Stomach smooth muscle (tissue), 2 donors: ENCODE measurements around the gene EPHA3.
"Not testable (repeated sequence)": the region's sequence is repeated elsewhere in the genome, so short reads cannot be mapped to it uniquely, and the experiment has no call there.

Experiments used
- H3K27ac ChIP-seq: one replicate; pipeline ENCODE4 v1.7.0; 2013; ENCODE audit warnings: mild to moderate bottlenecking, low read length, inconsistent platforms
- H3K27me3 ChIP-seq, 2 donors: one replicate each; pipeline ENCODE4 v1.7.0; 2013; ENCODE audit warnings: low read length in 2 of 2; ENCODE audit not compliant: insufficient read depth in 2 of 2, control insufficient read depth in 1 of 2
- H3K36me3 ChIP-seq, 2 donors: one replicate each; pipeline ENCODE4 v1.7.0; 2013; ENCODE audit warnings: low read length in 2 of 2; ENCODE audit not compliant: control insufficient read depth in 2 of 2, insufficient read depth in 2 of 2
- H3K4me1 ChIP-seq: one replicate; pipeline ENCODE4 v1.7.0; 2013; ENCODE audit warnings: low read length; ENCODE audit not compliant: control insufficient read depth, insufficient read depth
- H3K4me3 ChIP-seq, 2 donors: one replicate each; pipeline ENCODE4 v1.7.0; 2013; ENCODE audit warnings: low read length in 2 of 2
- H3K9ac ChIP-seq, 2 donors: one replicate each; pipeline ENCODE4 v1.7.0; 2013; ENCODE audit warnings: low read length in 2 of 2, mild to moderate bottlenecking in 1 of 2
- H3K9me3 ChIP-seq, 2 donors: one replicate each; pipeline ENCODE4 v1.7.0; 2013; ENCODE audit warnings: low read length in 2 of 2; ENCODE audit not compliant: control insufficient read depth in 2 of 2
- donor health status: healthy.
- donor health status: Pancreatic carcinoma.

Gene EPHA3

GRCh38 chr3:89350935-89351334 lies 243.5 kb downstream of the EPHA3 start:
- H3K27ac ChIP-seq, H3K9me3 ChIP-seq, H3K4me1 ChIP-seq, H3K9ac ChIP-seq, H3K36me3 ChIP-seq, H3K27me3 ChIP-seq, H3K4me3 ChIP-seq: not testable (repeated sequence)

- Histone ChIP-seq H3K36me3 (no peaks in the 10 kb centered on the region), H3K9ac (no peak overlapping the region), H3K27ac (no peak overlapping the region), H3K9me3 (no peaks in the 10 kb centered on the region), H3K4me3 (no peak overlapping the region), H3K27me3 (no peaks in the 10 kb centered on the region), H3K4me1 (no peaks in the 10 kb centered on the region)
Measured at GRCh38 chr3:89353465-89353864, 246.0 kb downstream of the EPHA3 start.

DNA sequence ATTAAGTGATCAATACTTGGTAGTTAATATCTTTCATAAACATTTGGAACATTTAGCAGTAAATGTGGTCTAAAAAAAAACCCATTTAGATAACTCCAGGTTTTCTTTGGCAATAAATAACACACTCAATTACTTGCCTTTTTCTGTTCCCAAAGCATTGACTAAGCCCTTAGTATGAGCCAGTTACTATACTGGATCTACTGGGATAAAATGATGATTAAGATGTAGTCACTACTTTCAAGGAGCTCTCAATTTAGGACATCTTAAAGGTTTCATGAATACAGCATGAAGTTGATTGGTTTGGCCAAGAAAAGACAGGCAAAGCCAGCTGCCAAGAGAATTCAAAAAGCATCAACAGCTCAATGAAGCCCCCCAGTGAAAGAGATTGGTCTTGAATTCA lies 250.9 kb downstream of the EPHA3 start:
- H3K9ac ChIP-seq = no peak overlapping the region
- H3K9me3 ChIP-seq = no peaks in the 10 kb centered on the region
- no peak overlapping the region for H3K27ac ChIP-seq
- H3K27me3 ChIP-seq = no peaks in the 10 kb centered on the region
- no peaks in the 10 kb centered on the region for H3K4me1 ChIP-seq
- no peak overlapping the region for H3K4me3 ChIP-seq
- no peaks in the 10 kb centered on the region for H3K36me3 ChIP-seq

- Histone ChIP-seq H3K36me3 (no peaks in the 10 kb centered on the region), H3K27me3 (no peaks in the 10 kb centered on the region), H3K9me3 (no peaks in the 10 kb centered on the region), H3K9ac (no peak overlapping the region), H3K4me1 (no peaks in the 10 kb centered on the region), H3K4me3 (no peak overlapping the region), H3K27ac (no peak overlapping the region)
Measured at GRCh38 chr3:89360156-89360555, 252.7 kb downstream of the EPHA3 start.

GRCh38 chr3:89362496-89362895 lies 255.1 kb downstream of the EPHA3 start:
- no peaks in the 10 kb centered on the region for H3K9me3 ChIP-seq
- no peak overlapping the region for H3K9ac ChIP-seq
- no peaks in the 10 kb centered on the region for H3K36me3 ChIP-seq
- no peaks in the 10 kb centered on the region for H3K27me3 ChIP-seq
- no peak overlapping the region for H3K4me3 ChIP-seq
- no peak overlapping the region for H3K27ac ChIP-seq
- no peaks in the 10 kb centered on the region for H3K4me1 ChIP-seq

- Histone ChIP-seq H3K9me3 (no peaks in the 10 kb centered on the region), H3K27ac (no peak overlapping the region), H3K4me3 (no peak overlapping the region), H3K4me1 (no peaks in the 10 kb centered on the region), H3K27me3 (no peaks in the 10 kb centered on the region), H3K9ac (no peak overlapping the region), H3K36me3 (no peaks in the 10 kb centered on the region)
Measured at GRCh38 chr3:89363171-89363570, 255.8 kb downstream of the EPHA3 start.

- Histone ChIP-seq H3K4me1 (no peaks in the 10 kb centered on the region), H3K9me3 (peaks cover 0 to 4% of the 10 kb centered on the region in 2 donors), H3K27me3 (no peaks in the 10 kb centered on the region)
Measured at GRCh38 chr3:89364314-89364713, 256.9 kb downstream of the EPHA3 start.

GRCh38 chr3:89367166-89367565 lies 259.7 kb downstream of the EPHA3 start:
- no peaks in the 10 kb centered on the region for H3K36me3 ChIP-seq
- no peaks in the 10 kb centered on the region for H3K4me1 ChIP-seq
- H3K9ac ChIP-seq = no peak overlapping the region
- H3K9me3 ChIP-seq = peaks cover 0 to 4% of the 10 kb centered on the region in 2 donors
- H3K27me3 ChIP-seq = no peaks in the 10 kb centered on the region
- no peak overlapping the region for H3K27ac ChIP-seq
- H3K4me3 ChIP-seq = no peak overlapping the region

More at GRCh38 chr3:89364314-89364713, 256.9 kb downstream of the EPHA3 start:
- no peak overlapping the region for H3K4me3 ChIP-seq
- H3K9ac ChIP-seq = no peak overlapping the region
- no peaks in the 10 kb centered on the region for H3K36me3 ChIP-seq
- H3K27ac ChIP-seq = no peak overlapping the region

DNA sequence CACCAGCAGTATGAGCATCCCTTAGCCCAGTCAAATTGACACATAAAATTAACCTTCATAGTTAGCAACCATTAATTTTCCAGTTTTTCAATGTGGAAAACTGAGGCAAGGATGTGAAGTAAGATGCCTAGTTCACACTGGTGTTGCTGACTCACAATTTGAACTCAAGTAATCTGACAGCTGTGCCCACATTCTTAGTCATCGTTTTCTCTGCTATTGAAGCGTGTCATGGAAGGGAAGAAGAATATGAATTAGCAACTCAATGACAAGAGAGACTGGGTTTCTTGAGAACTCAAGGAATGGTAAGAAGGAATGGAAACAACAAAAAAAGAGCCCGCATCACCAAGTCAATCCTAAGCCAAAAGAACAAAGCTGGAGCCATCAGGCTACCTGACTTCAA lies 261.4 kb downstream of the EPHA3 start:
- Histone ChIP-seq H3K4me1 (no peaks in the 10 kb centered on the region), H3K36me3 (no peaks in the 10 kb centered on the region), H3K4me3 (no peak overlapping the region), H3K27ac (no peak overlapping the region), H3K9me3 (peaks cover 0 to 4% of the 10 kb centered on the region in 2 donors), H3K9ac (no peak overlapping the region), H3K27me3 (no peaks in the 10 kb centered on the region)

- no peak overlapping the region for H3K27ac ChIP-seq
- no peak overlapping the region for H3K9ac ChIP-seq
- no peak overlapping the region for H3K4me3 ChIP-seq
- H3K9me3 ChIP-seq = peaks cover 0 to 4% of the 10 kb centered on the region in 2 donors
- no peaks in the 10 kb centered on the region for H3K4me1 ChIP-seq
- H3K27me3 ChIP-seq = no peaks in the 10 kb centered on the region
- H3K36me3 ChIP-seq = no peaks in the 10 kb centered on the region
Measured at GRCh38 chr3:89372456-89372855, 265.0 kb downstream of the EPHA3 start.

DNA sequence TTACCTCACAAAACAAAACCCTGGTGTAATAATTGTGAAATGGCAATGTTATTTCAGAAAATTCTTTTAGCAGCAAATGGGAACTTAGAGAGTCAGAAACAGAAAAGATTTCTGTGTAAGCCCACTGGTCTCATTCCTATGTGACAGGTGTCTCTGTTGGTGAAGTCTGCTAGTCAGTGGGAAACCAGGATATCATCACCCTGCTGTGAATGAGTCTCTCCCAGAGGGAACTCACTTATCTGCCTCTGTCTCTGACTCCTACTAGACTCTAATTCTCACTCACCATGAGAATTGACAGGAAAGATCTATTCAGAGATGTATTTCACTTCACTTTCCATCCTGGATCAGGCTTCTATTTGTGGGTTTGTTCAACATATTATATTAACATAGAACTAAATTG lies 266.0 kb downstream of the EPHA3 start:
- Histone ChIP-seq H3K27me3 (no peaks in the 10 kb centered on the region), H3K36me3 (no peaks in the 10 kb centered on the region), H3K9ac (no peak overlapping the region), H3K9me3 (peaks cover 0 to 4% of the 10 kb centered on the region in 2 donors), H3K4me3 (no peak overlapping the region), H3K4me1 (no peaks in the 10 kb centered on the region), H3K27ac (no peak overlapping the region)
